MCF 10A (cell line): ENCODE measurements around the gene CCDC141. TPM values are rescaled to one million over a fixed set of nuclear protein-coding genes. Genes with fewer than 3 reads are reported as not detected.

ENCODE experiments used
- BruUV-seq: library from RNA; stranded (reverse); fragments of 400-500 nt; replicated peaks from 2 replicates; lab custom pipeline; 2021; lab: Mats Ljungman, UMichigan
- CTCF ChIA-PET: fragments of 300-600 bp; sonication (Branson Sonifier 250); formaldehyde crosslinking; extraction: SDS; loops from one replicate; lab custom pipeline; 2021; ENCODE audit warnings: antibody characterized with exemption, inconsistent platforms; lab: Yijun Ruan, JAX
- POLR2A ChIA-PET: fragments of 300-600, 350-650 bp; sonication (Branson Sonifier 250); formaldehyde crosslinking; extraction: SDS; loops from one replicate; lab custom pipeline; 2020; ENCODE audit warnings: antibody characterized with exemption, inconsistent platforms; lab: Yijun Ruan, JAX
- DNase-seq: peaks from one replicate; pipeline ENCODE4 v3.0.0-alpha.2; 2018; ENCODE audit not compliant: unreplicated experiment
- H3K27ac Mint-ChIP-seq: one replicate; pipeline ENCODE4 v1.8.0; 2022; ENCODE audit warnings: mild to moderate bottlenecking, low read depth, mixed read lengths; ENCODE audit not compliant: unreplicated experiment
- H3K27me3 Mint-ChIP-seq: one replicate; pipeline ENCODE4 v1.8.0; 2022; ENCODE audit warnings: mixed read lengths; ENCODE audit not compliant: insufficient read depth, unreplicated experiment
- H3K36me3 Mint-ChIP-seq: one replicate; pipeline ENCODE4 v1.8.0; 2022; ENCODE audit warnings: mild to moderate bottlenecking, moderate library complexity, mixed read lengths; ENCODE audit not compliant: insufficient read depth, unreplicated experiment
- H3K4me1 Mint-ChIP-seq: one replicate; pipeline ENCODE4 v1.8.0; 2022; ENCODE audit warnings: mixed read lengths; ENCODE audit not compliant: insufficient read depth, unreplicated experiment
- H3K4me3 Mint-ChIP-seq: one replicate; pipeline ENCODE4 v1.8.0; 2022; ENCODE audit warnings: mild to moderate bottlenecking, moderate library complexity, mixed read lengths; ENCODE audit not compliant: unreplicated experiment
- H3K9me3 Mint-ChIP-seq: one replicate; pipeline ENCODE4 v1.8.0; 2022; ENCODE audit warnings: mixed read lengths; ENCODE audit not compliant: unreplicated experiment
- CTCF ChIP-seq: fragments of 200-600 bp; IDR thresholded peaks from one replicate; pipeline ENCODE4 v1.8.0; 2022; ENCODE audit warnings: antibody characterized with exemption, mild to moderate bottlenecking; ENCODE audit not compliant: unreplicated experiment
- intact Hi-C: fragments of 100-400 bp; cut with micrococcal nuclease; formaldehyde crosslinking; loops from 2 replicates; pipeline ENCODE4 v1.14.1; 2022
- total RNA-seq: library from RNA; stranded (reverse); gene quantifications from 2 replicates; pipeline ENCODE4 v1.2.3, GENCODE V29; 2022

The CCDC141 gene
- total RNA-seq, 1 experiment from 2014 or later, result not detected

DNA sequence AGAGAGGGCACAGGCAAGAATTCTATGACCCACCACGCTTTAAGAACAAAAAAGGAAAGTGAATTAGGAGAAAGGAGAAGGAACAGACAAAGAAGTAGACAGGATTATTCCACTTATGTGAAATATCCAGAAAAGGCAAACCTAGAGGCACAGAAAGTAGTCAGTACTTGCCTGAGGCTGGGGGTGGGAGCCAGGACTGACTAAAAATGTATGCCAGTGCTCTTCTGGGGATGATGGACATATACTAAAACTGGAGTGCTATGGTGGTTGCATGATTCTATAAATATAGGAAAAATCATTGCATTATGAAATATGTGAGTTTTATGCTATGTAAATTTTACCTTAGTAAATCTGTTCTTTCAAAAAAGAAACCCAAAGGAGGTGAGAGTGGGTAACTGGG is 168.9 kb downstream of the CCDC141 start:
- no peak overlapping the region for H3K4me3 Mint-ChIP-seq
- BruUV-seq, result no TSS peak
- intact Hi-C loops, result no loop called here
- CTCF ChIA-PET, result interaction anchor here (0.7 to 1.1 kb wide), 2 partner anchors 9 to 31 kb away, joined by 3 to 5 read pairs; no protein-coding TSS in a partner anchor
- no peak for DNase-seq
- POLR2A ChIA-PET, result no interaction called here
- no peaks in the 10 kb centered on the region for H3K27me3 Mint-ChIP-seq
- no peak overlapping the region for H3K27ac Mint-ChIP-seq
- no peaks in the 10 kb centered on the region for H3K9me3 Mint-ChIP-seq
- no peaks in the 10 kb centered on the region for H3K36me3 Mint-ChIP-seq
- no peak for TF ChIP-seq CTCF
- H3K4me1 Mint-ChIP-seq, result peaks cover 10% of the 10 kb centered on the region

DNA sequence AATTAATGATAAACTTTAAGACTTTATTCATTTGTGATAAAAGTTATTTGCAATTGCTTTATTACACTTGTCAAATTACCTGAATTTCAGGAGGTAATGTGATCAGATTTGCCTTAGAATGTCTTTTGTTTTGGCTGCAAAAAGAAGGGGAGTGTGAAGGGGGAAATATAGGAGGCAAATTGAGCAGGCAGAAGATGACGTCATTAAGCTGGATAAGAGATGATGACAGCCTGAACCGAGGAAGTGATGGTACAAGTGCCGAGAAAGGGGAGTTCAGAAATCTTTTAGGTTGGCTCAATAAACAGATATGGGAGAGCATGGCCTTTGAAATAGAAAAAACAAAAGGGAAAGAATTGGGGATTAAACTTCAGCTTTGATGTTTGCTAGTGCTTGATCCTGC is 169.7 kb downstream of the CCDC141 start:
- no TSS peak for BruUV-seq
- no peak overlapping the region for H3K4me3 Mint-ChIP-seq
- DNase-seq, result no peak
- ChIA-PET POLR2A (interaction anchor here (1.1 kb wide), 1 partner anchor 13 kb away, joined by 3 read pairs; no protein-coding TSS in a partner anchor), CTCF (interaction anchor here (0.6 to 0.7 kb wide), 2 partner anchors 31 to 578 kb away, joined by 3 read pairs; no protein-coding TSS in a partner anchor)
- H3K27ac Mint-ChIP-seq, result no peak overlapping the region
- no peaks in the 10 kb centered on the region for H3K9me3 Mint-ChIP-seq
- H3K4me1 Mint-ChIP-seq, result peaks cover 10% of the 10 kb centered on the region
- TF ChIP-seq CTCF, result no peak
- H3K36me3 Mint-ChIP-seq, result no peaks in the 10 kb centered on the region
- no peaks in the 10 kb centered on the region for H3K27me3 Mint-ChIP-seq
- intact Hi-C loops, result no loop called here

- intact Hi-C loops, result no loop called here
- Mint-ChIP-seq H3K36me3 (no peaks in the 10 kb centered on the region), H3K27ac (no peak overlapping the region), H3K9me3 (no peaks in the 10 kb centered on the region), H3K4me1 (peaks cover 8% of the 10 kb centered on the region), H3K4me3 (no peak overlapping the region), H3K27me3 (no peaks in the 10 kb centered on the region)
- DNase-seq, result no peak
- ChIA-PET CTCF (interaction anchor here (5.4 kb wide), 1 partner anchor 12 kb away, joined by 28 read pairs; no protein-coding TSS in a partner anchor), POLR2A (interaction anchor here (0.5 to 1.5 kb wide), 2 partner anchors 10 to 229 kb away, joined by 3 read pairs; no protein-coding TSS in a partner anchor)
- no peak for TF ChIP-seq CTCF
- BruUV-seq, result no TSS peak
Measured at GRCh38 chr2:178877874-178878273, 172.1 kb downstream of the CCDC141 start.

- no TSS peak for BruUV-seq
- CTCF ChIA-PET, result interaction anchor here (1.1 to 5.4 kb wide), 3 partner anchors 15 to 56 kb away, joined by 3 to 28 read pairs (median 5); no protein-coding TSS in a partner anchor
- no peak overlapping the region for H3K4me3 Mint-ChIP-seq
- H3K27ac Mint-ChIP-seq, result no peak overlapping the region
- peaks cover 11% of the 10 kb centered on the region for H3K4me1 Mint-ChIP-seq
- no peaks in the 10 kb centered on the region for H3K36me3 Mint-ChIP-seq
- intact Hi-C loops, result no loop called here
- DNase-seq, result peak; percentile 38
- POLR2A ChIA-PET, result no interaction called here
- no peaks in the 10 kb centered on the region for H3K9me3 Mint-ChIP-seq
- no peaks in the 10 kb centered on the region for H3K27me3 Mint-ChIP-seq
- TF ChIP-seq CTCF, result no peak
Measured at GRCh38 chr2:178874529-178875240, 175.3 kb downstream of the CCDC141 start.
